ENCODE measurements around the gene TPD52L1. TPM values are rescaled to one million over a fixed set of nuclear protein-coding genes. Genes with fewer than 3 reads are reported as not detected.

TPD52L1 gene
- total and polyA plus RNA-seq, 2 of the 13 experiments (the other 11 are each of a cell fraction or from before 2014, with no cell fraction given), result 0.49 to 0.53 TPM

DNA sequence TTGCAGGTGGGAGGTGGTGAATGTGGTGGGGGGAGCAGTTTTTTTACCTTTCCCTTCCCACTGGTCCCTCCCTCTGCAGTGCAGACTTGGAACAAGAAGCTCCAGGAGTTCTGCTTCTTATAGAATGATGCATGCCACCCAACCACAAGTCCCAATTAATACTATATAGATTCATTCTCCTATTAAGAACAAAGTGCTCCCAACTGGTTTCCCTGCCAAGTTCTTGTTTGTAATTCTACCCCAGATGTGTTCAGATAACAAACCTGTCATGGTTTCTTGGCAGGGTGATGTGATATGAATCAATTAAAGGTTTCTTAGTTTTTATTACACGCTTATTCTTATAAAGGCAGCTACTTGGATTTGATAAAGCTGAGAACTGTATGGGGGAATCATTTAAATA lies 124.3 kb downstream of the TPD52L1 start:
- FAIRE-seq (no peak), DNase-seq (ENCODE audit: low spot score) (no peak), ATAC-seq (no peak)
- no peak overlapping the region for H3K9ac ChIP-seq (ENCODE audit: insufficient read depth, low read depth, low read length)
- CTCF ChIA-PET (ENCODE audit: low intra/inter-chr PET ratio, low total read pairs), result no interaction called here
- no peaks in the 10 kb centered on the region for H3K79me2 ChIP-seq (ENCODE audit: insufficient read depth, low read length)
- H3K4me3 ChIP-seq (replicated peaks in 1 of 3; ENCODE audit: insufficient read depth in 1 of 3, low read depth in 2 of 3, low read length in 3 of 3), result no peak overlapping the region
- H3K27me3 ChIP-seq (ENCODE audit: control insufficient read depth in 1 of 2, insufficient read depth in 2 of 2, low read length in 2 of 2), result no peaks in the 10 kb centered on the region
- TF ChIP-seq ZNF572 (CRISPR knock-in tag; IDR thresholded peaks at IDR 0.05) (no peak), ZNF430 (CRISPR knock-in tag; IDR thresholded peaks at IDR 0.05) (no peak)
- BruUV-seq (replicated peaks), result no TSS peak
- no peak overlapping the region for H2AFZ ChIP-seq (ENCODE audit: low read length)
- POLR2A ChIA-PET, result no interaction called here
- H3K9me3 ChIP-seq (ENCODE audit: low read length), result no peaks in the 10 kb centered on the region
- H3K4me2 ChIP-seq (ENCODE audit: low read depth, low read length), result no peak overlapping the region
- H4K20me1 ChIP-seq (ENCODE audit: insufficient read depth, low read length), result no peaks in the 10 kb centered on the region
- intact Hi-C loops (cut with micrococcal nuclease; ENCODE audit: unreplicated experiment), result no loop called here
- 98% methylated on average over 1 of the region's 1 CpG for WGBS (ENCODE audit: low lambda C conversion rate)
- in situ Hi-C loops (cut with HindIII; ENCODE audit: extremely low pct_ligation_motif_present, low pct_unique_long_range_greater_than_20kb), result no loop called here
- H3K36me3 ChIP-seq (replicated peaks in 1 of 2; ENCODE audit: control insufficient read depth in 1 of 2, insufficient read depth in 2 of 2, low read length in 2 of 2), result peaks cover 11 to 39% of the 10 kb centered on the region in 2 experiments
- no peak overlapping the region for H3K27ac ChIP-seq (ENCODE audit: extremely low read length, insufficient read depth, low read length)
- H3K4me1 ChIP-seq (ENCODE audit: insufficient read depth, low read length), result no peaks in the 10 kb centered on the region

DNA sequence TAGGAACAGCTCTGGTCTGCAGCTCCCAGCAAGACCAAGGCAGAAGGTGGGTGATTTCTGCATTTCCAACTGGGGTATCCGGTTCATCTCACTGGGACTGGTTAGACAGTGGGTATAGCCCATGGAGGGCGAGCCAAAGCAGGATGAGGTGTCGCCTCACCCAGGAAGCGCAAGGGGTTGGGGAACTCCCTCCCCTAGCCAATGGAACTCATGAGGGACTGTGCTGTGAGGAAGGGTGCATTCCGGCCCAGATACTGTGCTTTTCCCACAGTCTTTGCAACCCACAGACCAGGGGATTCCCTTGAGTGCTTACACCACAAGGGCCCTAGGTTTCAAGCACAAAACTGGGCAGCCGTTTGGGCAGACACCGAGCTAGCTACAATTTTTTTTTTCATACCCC lies 126.4 kb downstream of the TPD52L1 start:
- POLR2A ChIA-PET, result no interaction called here

More for the DNA sequence above, 126.4 kb downstream of the TPD52L1 start:
- H2AFZ ChIP-seq (ENCODE audit: low read length), result no peak overlapping the region
- TF ChIP-seq POLR2A (IDR thresholded peaks at IDR 0.05; ENCODE audit: insufficient read depth in 1 of 2, low read depth in 2 of 2, low read length in 2 of 2), result no peak
- TF ChIP-seq, protein P1, sequence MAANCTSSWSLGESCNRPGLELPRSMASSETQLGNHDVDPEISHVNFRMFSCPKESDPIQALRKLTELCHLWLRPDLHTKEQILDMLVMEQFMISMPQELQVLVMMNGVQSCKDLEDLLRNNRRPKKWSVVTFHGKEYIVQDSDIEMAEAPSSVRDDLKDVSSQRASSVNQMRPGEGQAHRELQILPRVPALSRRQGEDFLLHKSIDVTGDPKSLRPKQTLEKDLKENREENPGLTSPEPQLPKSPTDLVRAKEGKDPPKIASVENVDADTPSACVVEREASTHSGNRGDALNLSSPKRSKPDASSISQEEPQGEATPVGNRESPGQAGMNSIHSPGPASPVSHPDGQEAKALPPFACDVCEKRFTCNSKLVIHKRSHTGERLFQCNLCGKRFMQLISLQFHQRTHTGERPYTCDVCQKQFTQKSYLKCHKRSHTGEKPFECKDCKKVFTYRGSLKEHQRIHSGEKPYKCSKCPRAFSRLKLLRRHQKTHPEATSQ (CRISPR knock-in tag; IDR thresholded peaks at IDR 0.05; ENCODE audit: borderline replicate concordance), result no peak
- no peak for TF ChIP-seq GMEB1 (CRISPR knock-in tag; IDR thresholded peaks at IDR 0.05; ENCODE audit: borderline replicate concordance)
- TF ChIP-seq CEBPG (CRISPR knock-in tag; IDR thresholded peaks at IDR 0.05), result no peak
- TF ChIP-seq ZFP36L1 (CRISPR knock-in tag; IDR thresholded peaks at IDR 0.05), result no peak
- TF ChIP-seq ZNF547 (CRISPR knock-in tag; IDR thresholded peaks at IDR 0.05), result no peak
- TF ChIP-seq PAF1 (CRISPR knock-in tag; IDR thresholded peaks at IDR 0.05), result no peak
- TF ChIP-seq ZSCAN22 (CRISPR knock-in tag; IDR thresholded peaks at IDR 0.05), result no peak
- TF ChIP-seq ZNF205 (CRISPR knock-in tag; IDR thresholded peaks at IDR 0.05), result no peak
- no peak for TF ChIP-seq SMAD3 (CRISPR knock-in tag; IDR thresholded peaks at IDR 0.05)
- TF ChIP-seq NFYC (CRISPR knock-in tag; IDR thresholded peaks at IDR 0.05), result no peak
- no peak for TF ChIP-seq NPAS2 (CRISPR knock-in tag; IDR thresholded peaks at IDR 0.05; ENCODE audit: borderline replicate concordance)
- no TSS peak for BruUV-seq (replicated peaks)
- no peak overlapping the region for H3K4me3 ChIP-seq (replicated peaks in 1 of 3; ENCODE audit: insufficient read depth in 1 of 3, low read depth in 2 of 3, low read length in 3 of 3)
- H3K79me2 ChIP-seq (ENCODE audit: insufficient read depth, low read length), result no peaks in the 10 kb centered on the region
- intact Hi-C loops (cut with micrococcal nuclease; ENCODE audit: unreplicated experiment) (no loop called here), in situ Hi-C loops (cut with HindIII; ENCODE audit: extremely low pct_ligation_motif_present, low pct_unique_long_range_greater_than_20kb) (no loop called here)
- no peaks in the 10 kb centered on the region for H3K4me1 ChIP-seq (ENCODE audit: insufficient read depth, low read length)
- FAIRE-seq, result no peak
- H3K9ac ChIP-seq (ENCODE audit: insufficient read depth, low read depth, low read length), result no peak overlapping the region
- WGBS (ENCODE audit: low lambda C conversion rate), result 96% methylated on average over 7 of the region's 7 CpGs
- no peaks in the 10 kb centered on the region for H4K20me1 ChIP-seq (ENCODE audit: insufficient read depth, low read length)
- no peak overlapping the region for H3K27ac ChIP-seq (ENCODE audit: extremely low read length, insufficient read depth, low read length)
- H3K9me3 ChIP-seq (ENCODE audit: low read length), result no peaks in the 10 kb centered on the region
- peaks cover 10 to 31% of the 10 kb centered on the region in 2 experiments for H3K36me3 ChIP-seq (replicated peaks in 1 of 2; ENCODE audit: control insufficient read depth in 1 of 2, insufficient read depth in 2 of 2, low read length in 2 of 2)
- CTCF ChIA-PET (ENCODE audit: low intra/inter-chr PET ratio, low total read pairs), result no interaction called here
- no peak for ATAC-seq
- no peak for DNase-seq (ENCODE audit: low spot score)
- no peak overlapping the region for H3K4me2 ChIP-seq (ENCODE audit: low read depth, low read length)
- H3K27me3 ChIP-seq (ENCODE audit: control insufficient read depth in 1 of 2, insufficient read depth in 2 of 2, low read length in 2 of 2), result no peaks in the 10 kb centered on the region
